ENCODE results near the gene ALDH7A1. TPM values are rescaled to one million over a fixed set of nuclear protein-coding genes. Genes with fewer than 3 reads are reported as not detected.
"Not testable (repeated sequence)": the region's sequence is repeated elsewhere in the genome, so short reads cannot be mapped to it uniquely, and the experiment has no call there.

ALDH7A1 gene
- polyA plus RNA-seq, 3 donors: 19.2 to 49.0 (median 39.5) TPM

GRCh38 chr5:126599971-126600630, 5.1 kb upstream of the ALDH7A1 start:
- WGBS, 3 donors: 54 to 66% (median 64%) methylated on average over 15 of the region's 15 CpGs
- H3K27ac ChIP-seq (ENCODE audit: low read depth, low read length): not testable (repeated sequence)

GRCh38 chr5:126599499-126599898, 4.5 kb upstream of the ALDH7A1 start:
- H3K27ac ChIP-seq (ENCODE audit: low read depth, low read length): no peak overlapping the region

GRCh38 chr5:126597156-126597555, 2.1 kb upstream of the ALDH7A1 start:
- 81 to 85% (median 85%) methylated on average over 4 of the region's 4 CpGs for WGBS, 3 donors
- H3K27ac ChIP-seq (ENCODE audit: low read depth, low read length): no peak overlapping the region

More at GRCh38 chr5:126599499-126599898, 4.5 kb upstream of the ALDH7A1 start:
- WGBS, 3 donors: 92 to 99% (median 94%) methylated on average over 7 of the region's 7 CpGs

GRCh38 chr5:126595486-126596083, 566 bp upstream of the ALDH7A1 start:
- no peak overlapping the region for H3K27ac ChIP-seq (ENCODE audit: low read depth, low read length)
- 58 to 61% (median 60%) methylated on average over 22 of the region's 22 CpGs for WGBS, 3 donors

GRCh38 chr5:126591549-126591948, 3.5 kb downstream of the ALDH7A1 start:
- 95 to 100% (median 97%) methylated on average over 1 of the region's 1 CpG for WGBS, 3 donors
- no peak overlapping the region for H3K27ac ChIP-seq (ENCODE audit: low read depth, low read length)

- H3K27ac ChIP-seq (ENCODE audit: low read depth, low read length): no peak overlapping the region
- 97 to 99% (median 97%) methylated on average over 28 of the region's 28 CpGs for WGBS, 3 donors
Observed at GRCh38 chr5:126589536-126590297, 5.3 kb downstream of the ALDH7A1 start.

- no peak overlapping the region for H3K27ac ChIP-seq (ENCODE audit: low read depth, low read length)
- WGBS, 3 donors: 67 to 83% (median 81%) methylated on average over 9 of the region's 9 CpGs
Observed at GRCh38 chr5:126587551-126588390, 7.2 kb downstream of the ALDH7A1 start.

GRCh38 chr5:126583761-126584160, 11.3 kb downstream of the ALDH7A1 start:
- WGBS, 3 donors: 90 to 97% (median 92%) methylated on average over 3 of the region's 3 CpGs
- no peak overlapping the region for H3K27ac ChIP-seq (ENCODE audit: low read depth, low read length)

- no peak overlapping the region for H3K27ac ChIP-seq (ENCODE audit: low read depth, low read length)
- 89 to 94% (median 93%) methylated on average over 2 of the region's 2 CpGs for WGBS, 3 donors
Observed at GRCh38 chr5:126579716-126580115, 15.3 kb downstream of the ALDH7A1 start.

- WGBS, 3 donors: 86 to 96% (median 91%) methylated on average over 5 of the region's 5 CpGs
- H3K27ac ChIP-seq (ENCODE audit: low read depth, low read length): no peak overlapping the region
Observed at GRCh38 chr5:126577415-126577814, 17.6 kb downstream of the ALDH7A1 start.

- H3K27ac ChIP-seq (ENCODE audit: low read depth, low read length): no peak overlapping the region
- WGBS, 3 donors: 85 to 92% (median 90%) methylated on average over 5 of the region's 5 CpGs
Observed at GRCh38 chr5:126576974-126577373, 18.0 kb downstream of the ALDH7A1 start.

GRCh38 chr5:126575644-126576043, 19.4 kb downstream of the ALDH7A1 start:
- WGBS, 3 donors: 92 to 94% (median 93%) methylated on average over 10 of the region's 10 CpGs
- no peak overlapping the region for H3K27ac ChIP-seq (ENCODE audit: low read depth, low read length)

GRCh38 chr5:126568206-126568755, 26.7 kb downstream of the ALDH7A1 start:
- no peak overlapping the region for H3K27ac ChIP-seq (ENCODE audit: low read depth, low read length)
- 93 to 98% (median 97%) methylated on average over 4 of the region's 4 CpGs for WGBS, 3 donors

- 87 to 96% (median 95%) methylated on average over 2 of the region's 2 CpGs for WGBS, 3 donors
- no peak overlapping the region for H3K27ac ChIP-seq (ENCODE audit: low read depth, low read length)
Observed at GRCh38 chr5:126562823-126563222, 32.2 kb downstream of the ALDH7A1 start.

GRCh38 chr5:126561908-126562307, 33.1 kb downstream of the ALDH7A1 start:
- H3K27ac ChIP-seq (ENCODE audit: low read depth, low read length): no peak overlapping the region
- WGBS, 3 donors: 81 to 94% (median 85%) methylated on average over 1 of the region's 1 CpG

- not testable (repeated sequence) for H3K27ac ChIP-seq (ENCODE audit: low read depth, low read length)
- 93 to 95% (median 94%) methylated on average over 9 of the region's 9 CpGs for WGBS, 3 donors
Observed at GRCh38 chr5:126555101-126555500, 39.9 kb downstream of the ALDH7A1 start.

GRCh38 chr5:126552614-126553013, 42.4 kb downstream of the ALDH7A1 start:
- H3K27ac ChIP-seq (ENCODE audit: low read depth, low read length): no peak overlapping the region
- WGBS, 3 donors: 91 to 98% (median 91%) methylated on average over 2 of the region's 2 CpGs

- WGBS, 3 donors: 75 to 77% (median 77%) methylated on average over 12 of the region's 12 CpGs
- no peak overlapping the region for H3K27ac ChIP-seq (ENCODE audit: low read depth, low read length)
Observed at GRCh38 chr5:126544087-126544740, 50.8 kb downstream of the ALDH7A1 start.

All from adipose tissue (tissue), 3 donors.